ENCODE measurements around the gene UBE2N.

UBE2N gene

DNA sequence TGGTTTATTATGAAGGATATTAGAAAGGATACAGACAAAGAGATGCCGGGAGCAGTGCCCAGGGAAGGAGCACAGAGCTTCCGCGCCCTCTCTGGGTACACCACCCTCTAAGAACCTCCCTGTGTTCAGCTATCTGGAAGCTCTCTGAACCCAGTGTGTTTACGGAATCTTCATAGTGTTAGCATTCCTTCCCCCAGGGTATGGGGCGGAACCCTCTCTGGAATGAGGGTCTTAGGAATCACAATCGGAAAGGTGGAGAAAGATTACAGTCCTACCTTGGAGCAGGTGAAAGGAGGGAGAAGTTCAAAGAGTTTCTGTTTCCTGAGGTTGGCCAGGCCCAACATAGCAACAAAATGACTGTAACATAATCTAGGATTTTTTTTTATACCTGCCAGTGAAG, 70.8 kb downstream of the UBE2N start:
- Histone ChIP-seq H3K27me3 (ENCODE audit: insufficient read depth, poor library complexity, severe bottlenecking) (no peaks in the 10 kb centered on the region), H3K4me3 (replicated peaks; ENCODE audit: insufficient read depth, low read length) (no peak overlapping the region), H3K27ac (replicated peaks) (no peak overlapping the region)
- no peak for DNase-seq (ENCODE audit: low read depth in 1 of 2, low spot score in 1 of 2)
- TF ChIP-seq POLR2AphosphoS5 (IDR thresholded peaks at IDR 0.05; ENCODE audit: low read depth) (no peak), GABPA (IDR thresholded peaks at IDR 0.05; ENCODE audit: low read depth) (no peak), SPI1 (IDR thresholded peaks at IDR 0.05; ENCODE audit: borderline replicate concordance, low read depth) (no peak)
- TF ChIP-seq, protein P1, sequence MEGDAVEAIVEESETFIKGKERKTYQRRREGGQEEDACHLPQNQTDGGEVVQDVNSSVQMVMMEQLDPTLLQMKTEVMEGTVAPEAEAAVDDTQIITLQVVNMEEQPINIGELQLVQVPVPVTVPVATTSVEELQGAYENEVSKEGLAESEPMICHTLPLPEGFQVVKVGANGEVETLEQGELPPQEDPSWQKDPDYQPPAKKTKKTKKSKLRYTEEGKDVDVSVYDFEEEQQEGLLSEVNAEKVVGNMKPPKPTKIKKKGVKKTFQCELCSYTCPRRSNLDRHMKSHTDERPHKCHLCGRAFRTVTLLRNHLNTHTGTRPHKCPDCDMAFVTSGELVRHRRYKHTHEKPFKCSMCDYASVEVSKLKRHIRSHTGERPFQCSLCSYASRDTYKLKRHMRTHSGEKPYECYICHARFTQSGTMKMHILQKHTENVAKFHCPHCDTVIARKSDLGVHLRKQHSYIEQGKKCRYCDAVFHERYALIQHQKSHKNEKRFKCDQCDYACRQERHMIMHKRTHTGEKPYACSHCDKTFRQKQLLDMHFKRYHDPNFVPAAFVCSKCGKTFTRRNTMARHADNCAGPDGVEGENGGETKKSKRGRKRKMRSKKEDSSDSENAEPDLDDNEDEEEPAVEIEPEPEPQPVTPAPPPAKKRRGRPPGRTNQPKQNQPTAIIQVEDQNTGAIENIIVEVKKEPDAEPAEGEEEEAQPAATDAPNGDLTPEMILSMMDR (IDR thresholded peaks at IDR 0.05; ENCODE audit: insufficient read depth, low read length), result no peak
- TF ChIP-seq, protein P2, sequence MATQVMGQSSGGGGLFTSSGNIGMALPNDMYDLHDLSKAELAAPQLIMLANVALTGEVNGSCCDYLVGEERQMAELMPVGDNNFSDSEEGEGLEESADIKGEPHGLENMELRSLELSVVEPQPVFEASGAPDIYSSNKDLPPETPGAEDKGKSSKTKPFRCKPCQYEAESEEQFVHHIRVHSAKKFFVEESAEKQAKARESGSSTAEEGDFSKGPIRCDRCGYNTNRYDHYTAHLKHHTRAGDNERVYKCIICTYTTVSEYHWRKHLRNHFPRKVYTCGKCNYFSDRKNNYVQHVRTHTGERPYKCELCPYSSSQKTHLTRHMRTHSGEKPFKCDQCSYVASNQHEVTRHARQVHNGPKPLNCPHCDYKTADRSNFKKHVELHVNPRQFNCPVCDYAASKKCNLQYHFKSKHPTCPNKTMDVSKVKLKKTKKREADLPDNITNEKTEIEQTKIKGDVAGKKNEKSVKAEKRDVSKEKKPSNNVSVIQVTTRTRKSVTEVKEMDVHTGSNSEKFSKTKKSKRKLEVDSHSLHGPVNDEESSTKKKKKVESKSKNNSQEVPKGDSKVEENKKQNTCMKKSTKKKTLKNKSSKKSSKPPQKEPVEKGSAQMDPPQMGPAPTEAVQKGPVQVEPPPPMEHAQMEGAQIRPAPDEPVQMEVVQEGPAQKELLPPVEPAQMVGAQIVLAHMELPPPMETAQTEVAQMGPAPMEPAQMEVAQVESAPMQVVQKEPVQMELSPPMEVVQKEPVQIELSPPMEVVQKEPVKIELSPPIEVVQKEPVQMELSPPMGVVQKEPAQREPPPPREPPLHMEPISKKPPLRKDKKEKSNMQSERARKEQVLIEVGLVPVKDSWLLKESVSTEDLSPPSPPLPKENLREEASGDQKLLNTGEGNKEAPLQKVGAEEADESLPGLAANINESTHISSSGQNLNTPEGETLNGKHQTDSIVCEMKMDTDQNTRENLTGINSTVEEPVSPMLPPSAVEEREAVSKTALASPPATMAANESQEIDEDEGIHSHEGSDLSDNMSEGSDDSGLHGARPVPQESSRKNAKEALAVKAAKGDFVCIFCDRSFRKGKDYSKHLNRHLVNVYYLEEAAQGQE (IDR thresholded peaks at IDR 0.05; ENCODE audit: insufficient replicate concordance, low read depth), result no peak

DNA sequence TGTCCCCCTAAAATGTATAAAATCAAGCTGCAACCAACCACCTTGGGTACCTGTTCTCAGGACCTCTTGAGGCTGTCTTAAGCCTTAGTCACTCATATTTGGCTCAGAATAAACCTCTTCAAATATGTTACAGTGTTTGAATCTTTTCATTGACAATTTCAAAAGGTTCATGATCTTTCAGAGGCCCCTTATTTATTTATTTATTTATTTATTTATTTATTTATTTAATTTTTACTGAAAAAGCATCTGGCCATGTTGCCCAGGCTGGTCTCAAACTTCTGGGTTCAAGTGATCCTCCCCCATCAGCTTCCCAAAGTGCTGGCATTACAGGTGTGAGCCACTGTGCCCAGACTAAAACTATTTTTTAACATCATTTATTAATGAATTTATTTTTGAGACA, 72.2 kb downstream of the UBE2N start:
- H3K4me3 ChIP-seq (replicated peaks; ENCODE audit: insufficient read depth, low read length), result no peak overlapping the region
- H3K27me3 ChIP-seq (ENCODE audit: insufficient read depth, poor library complexity, severe bottlenecking), result no peaks in the 10 kb centered on the region
- TF ChIP-seq POLR2AphosphoS5 (IDR thresholded peaks at IDR 0.05; ENCODE audit: low read depth) (no peak), SPI1 (IDR thresholded peaks at IDR 0.05; ENCODE audit: borderline replicate concordance, low read depth) (no peak), GABPA (IDR thresholded peaks at IDR 0.05; ENCODE audit: low read depth) (no peak)
- TF ChIP-seq, protein P2 (IDR thresholded peaks at IDR 0.05; ENCODE audit: insufficient replicate concordance, low read depth), result no peak
- TF ChIP-seq, protein P1 (IDR thresholded peaks at IDR 0.05; ENCODE audit: insufficient read depth, low read length), result no peak
- no peak for DNase-seq (ENCODE audit: low read depth in 1 of 2, low spot score in 1 of 2)
- no peak overlapping the region for H3K27ac ChIP-seq (replicated peaks)

DNA sequence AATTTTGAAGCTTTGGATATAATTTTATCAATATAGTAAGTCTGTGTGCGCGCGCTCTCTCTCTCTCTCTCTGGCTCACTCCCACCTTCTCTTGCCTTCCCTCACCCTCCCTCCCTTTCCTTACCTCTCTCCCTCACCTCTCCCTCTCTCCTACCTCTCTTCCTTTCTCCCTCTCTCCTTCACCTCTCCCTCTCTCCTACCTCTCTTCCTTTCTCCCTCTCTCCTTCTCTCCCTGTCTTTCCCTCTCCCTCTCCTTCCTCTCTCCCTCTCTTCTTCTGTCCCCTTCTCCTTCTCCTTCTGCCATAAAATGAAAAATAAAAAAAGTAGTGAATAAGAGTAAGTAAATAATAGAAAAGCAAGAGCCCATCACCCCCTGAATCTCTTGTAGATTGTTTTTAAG, 73.0 kb downstream of the UBE2N start:
- Histone ChIP-seq H3K27ac (replicated peaks) (no peak overlapping the region), H3K27me3 (ENCODE audit: insufficient read depth, poor library complexity, severe bottlenecking) (no peaks in the 10 kb centered on the region), H3K4me3 (replicated peaks; ENCODE audit: insufficient read depth, low read length) (no peak overlapping the region)
- TF ChIP-seq, protein P1 (IDR thresholded peaks at IDR 0.05; ENCODE audit: insufficient read depth, low read length), result no peak
- TF ChIP-seq GABPA (IDR thresholded peaks at IDR 0.05; ENCODE audit: low read depth) (no peak), POLR2AphosphoS5 (IDR thresholded peaks at IDR 0.05; ENCODE audit: low read depth) (no peak), SPI1 (IDR thresholded peaks at IDR 0.05; ENCODE audit: borderline replicate concordance, low read depth) (no peak)
- TF ChIP-seq, protein P2 (IDR thresholded peaks at IDR 0.05; ENCODE audit: insufficient replicate concordance, low read depth), result no peak
- DNase-seq (ENCODE audit: low read depth in 1 of 2, low spot score in 1 of 2), result no peak
